Trophoblast cell (in vitro differentiated cells and primary cell): ENCODE data around the gene LAG3.
A peak's percentile ranks its signal among the peaks of the same experiment; 100 is the strongest.

Source experiments
- DNase-seq, 2 donors: peaks; one replicate each; pipeline ENCODE4 v3.0.0-alpha.2; 2016
- H2AFZ ChIP-seq: 2 replicates; pipeline ENCODE4 v1.6.1; 2013; ENCODE audit warnings: low read length, moderate library complexity, mild to moderate bottlenecking; ENCODE audit not compliant: insufficient read depth, poor library complexity
- H2AK5ac ChIP-seq: 2 replicates; pipeline ENCODE4 v1.6.1; 2013; ENCODE audit warnings: mild to moderate bottlenecking, low read length
- H2BK120ac ChIP-seq: 2 replicates; pipeline ENCODE4 v1.6.1; 2013; ENCODE audit warnings: low read length, mild to moderate bottlenecking, moderate library complexity; ENCODE audit not compliant: insufficient read depth, poor library complexity
- H2BK12ac ChIP-seq: 2 replicates; pipeline ENCODE4 v1.6.1; 2013; ENCODE audit warnings: mild to moderate bottlenecking, low read length, moderate library complexity
- H2BK5ac ChIP-seq: 2 replicates; pipeline ENCODE4 v1.6.1; 2013; ENCODE audit warnings: low read length, low read depth, moderate library complexity, mild to moderate bottlenecking; ENCODE audit not compliant: poor library complexity
- H3K14ac ChIP-seq: 2 replicates; pipeline ENCODE4 v1.6.1; 2013; ENCODE audit warnings: mild to moderate bottlenecking, low read length
- H3K18ac ChIP-seq: 2 replicates; pipeline ENCODE4 v1.6.1; 2013; ENCODE audit warnings: mild to moderate bottlenecking, low read length
- H3K23ac ChIP-seq: 2 replicates; pipeline ENCODE4 v1.6.1; 2013; ENCODE audit warnings: low read length
- H3K27ac ChIP-seq: 2 replicates; pipeline ENCODE4 v1.5.1; 2013; ENCODE audit warnings: low read depth, mild to moderate bottlenecking, inconsistent platforms, low read length, moderate library complexity
- H3K27me3 ChIP-seq: 2 replicates; pipeline ENCODE4 v1.6.1; 2013; ENCODE audit warnings: inconsistent platforms, mild to moderate bottlenecking, low read length, moderate library complexity; ENCODE audit not compliant: insufficient read depth
- H3K36me3 ChIP-seq, 2 experiments: 1 replicate in 1 of 2; 2 replicates in 1 of 2; pipeline ENCODE4 v1.6.1; 2013; ENCODE audit warnings: low read length in 2 of 2, mild to moderate bottlenecking in 2 of 2, moderate library complexity in 1 of 2; ENCODE audit not compliant: insufficient read depth in 2 of 2, control insufficient read depth in 1 of 2
- H3K4ac ChIP-seq: 2 replicates; pipeline ENCODE4 v1.6.1; 2013; ENCODE audit warnings: low read depth, mild to moderate bottlenecking, low read length, moderate library complexity
- H3K4me1 ChIP-seq, 2 experiments: 1 replicate in 1 of 2; 2 replicates in 1 of 2; pipeline ENCODE4 v1.6.1; 2013; ENCODE audit warnings: low read length in 2 of 2, mild to moderate bottlenecking in 2 of 2, moderate library complexity in 1 of 2; ENCODE audit not compliant: insufficient read depth in 2 of 2, control insufficient read depth in 1 of 2
- H3K4me2 ChIP-seq: 2 replicates; pipeline ENCODE4 v1.6.1; 2013; ENCODE audit warnings: inconsistent platforms, mild to moderate bottlenecking, low read length, moderate library complexity
- H3K4me3 ChIP-seq: 2 replicates; pipeline ENCODE4 v1.5.1; 2013; ENCODE audit warnings: mild to moderate bottlenecking, low read depth, low read length, inconsistent platforms
- H3K79me1 ChIP-seq: one replicate; pipeline ENCODE4 v1.6.1; 2013; ENCODE audit warnings: low read length
- H3K79me2 ChIP-seq: 2 replicates; pipeline ENCODE4 v1.6.1; 2013; ENCODE audit warnings: low read length, mild to moderate bottlenecking; ENCODE audit not compliant: control insufficient read depth, insufficient read depth, poor library complexity
- H3K9ac ChIP-seq: 2 replicates; pipeline ENCODE4 v1.6.1; 2013; ENCODE audit warnings: mild to moderate bottlenecking, low read length
- H3K9me3 ChIP-seq: 2 replicates; pipeline ENCODE4 v1.6.1; 2013; ENCODE audit warnings: low read depth, mild to moderate bottlenecking, control low read depth, inconsistent platforms, low read length; ENCODE audit not compliant: insufficient read depth
- H4K12ac ChIP-seq: 2 replicates; pipeline ENCODE4 v1.6.1; 2013; ENCODE audit warnings: low read depth, mild to moderate bottlenecking, low read length, moderate library complexity
- H4K8ac ChIP-seq: 2 replicates; pipeline ENCODE4 v1.6.1; 2013; ENCODE audit warnings: low read depth, mild to moderate bottlenecking, low read length, moderate library complexity
- H4K91ac ChIP-seq: one replicate; pipeline ENCODE4 v1.6.1; 2013; ENCODE audit warnings: low read depth, mild to moderate bottlenecking, low read length, moderate library complexity
- WGBS: extraction: QIAGEN DNeasy Blood & Tissue Kit; methylation state at CpG from one replicate; pipeline ENCODE4 v1.1.7; 2013; ENCODE audit warnings: missing lambda C conversion rate; ENCODE audit not compliant: insufficient read length, insufficient coverage; ENCODE audit errors: extremely low coverage; 5-methylcytosine and 5-hydroxymethylcytosine counted together

The LAG3 gene

DNA sequence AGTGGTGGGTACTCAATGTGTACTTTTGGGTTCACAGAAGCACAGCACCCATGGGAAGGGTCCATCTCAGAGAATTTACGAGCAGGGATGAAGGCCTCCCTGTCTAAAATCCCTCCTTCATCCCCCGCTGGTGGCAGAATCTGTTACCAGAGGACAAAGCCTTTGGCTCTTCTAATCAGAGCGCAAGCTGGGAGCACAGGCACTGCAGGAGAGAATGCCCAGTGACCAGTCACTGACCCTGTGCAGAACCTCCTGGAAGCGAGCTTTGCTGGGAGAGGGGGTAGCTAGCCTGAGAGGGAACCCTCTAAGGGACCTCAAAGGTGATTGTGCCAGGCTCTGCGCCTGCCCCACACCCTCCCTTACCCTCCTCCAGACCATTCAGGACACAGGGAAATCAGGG lies 47.8 kb downstream of the LAG3 start:
- Histone ChIP-seq H2BK5ac (no peak overlapping the region), H2AK5ac (no peak overlapping the region), H3K18ac (no peak overlapping the region), H3K27me3 (no peaks in the 10 kb centered on the region), H3K79me2 (no peaks in the 10 kb centered on the region), H3K9ac (no peak overlapping the region), H3K9me3 (peaks cover 5% of the 10 kb centered on the region), H3K4me1 (peaks cover 12 to 23% of the 10 kb centered on the region in 2 experiments), H3K4me2 (no peak overlapping the region), H2AFZ (no peak overlapping the region), H4K91ac (no peak overlapping the region), H2BK120ac (no peak overlapping the region), H3K27ac (no peak overlapping the region), H3K4me3 (no peak overlapping the region), H3K14ac (no peak overlapping the region), H2BK12ac (no peak overlapping the region), H3K79me1 (peaks cover 5% of the 10 kb centered on the region), H4K12ac (no peak overlapping the region), H3K36me3 (no peaks in the 10 kb centered on the region), H4K8ac (no peak overlapping the region), H3K4ac (no peak overlapping the region), H3K23ac (no peak overlapping the region)
- DNase-seq: no peak
- no CpG with 5 or more reads among the region's 5 CpGs for WGBS

DNA sequence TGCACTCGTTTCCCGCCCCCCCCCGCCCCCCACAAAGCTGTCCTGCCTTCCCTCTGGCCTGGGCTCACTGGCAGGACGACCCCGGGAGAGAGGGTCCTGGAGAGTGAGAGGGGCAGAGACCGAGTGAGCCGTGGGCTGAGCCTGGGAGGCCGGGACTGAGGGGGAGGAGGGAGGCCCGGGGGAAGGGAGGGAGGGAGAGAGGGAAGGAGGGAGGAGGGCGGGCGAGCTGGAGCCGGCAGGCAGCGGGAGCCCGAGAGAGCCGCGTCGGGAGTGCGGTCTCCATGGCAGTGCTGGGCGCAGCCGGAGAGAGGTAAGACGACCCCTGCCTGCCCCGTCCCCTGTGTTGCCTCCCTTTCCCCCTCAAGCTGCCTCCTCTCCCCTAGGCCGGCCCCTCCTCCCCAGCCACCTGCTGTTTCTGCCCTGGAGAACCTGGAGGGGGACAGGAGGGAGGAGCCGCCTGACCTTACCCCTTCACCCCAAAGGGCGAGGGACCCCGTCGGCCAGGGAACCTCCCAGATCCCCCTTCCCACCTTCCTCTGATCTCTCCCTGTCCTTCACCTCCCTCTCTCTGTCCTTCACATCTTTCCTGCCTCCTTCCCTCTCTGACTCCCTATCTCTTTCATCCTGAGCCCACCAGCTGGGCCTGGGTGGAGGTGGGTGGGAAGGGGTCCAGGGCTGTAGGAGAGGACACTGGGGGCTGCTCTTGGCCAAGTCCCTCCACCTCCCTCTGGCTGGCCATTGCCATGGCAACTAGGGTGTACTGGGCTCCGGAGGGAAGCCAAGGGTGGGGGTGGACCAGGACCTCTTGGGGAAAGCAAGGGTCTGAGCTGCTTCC lies 49.5 kb downstream of the LAG3 start, which contains the start of gene GPR162:
Gene GPR162 (plus strand): TSS at position 231 of the 835 bp plus-strand sequence. CDS start 2,078 bp downstream, outside the sequence.
- peaks cover 12 to 26% of the 10 kb centered on the region in 2 experiments for H3K4me1 ChIP-seq
- peak within 1 kb of the TSS; percentile 21 for H2AFZ ChIP-seq
- no peaks in the 10 kb centered on the region for H3K27me3 ChIP-seq
- peak within 1 kb of the TSS; percentile 0 for H2AK5ac ChIP-seq
- no peak for DNase-seq
- peak within 1 kb of the TSS; percentile 60 for H3K4me2 ChIP-seq
- no peak within 1 kb of the TSS for H2BK5ac ChIP-seq
- no peak within 1 kb of the TSS for H3K4ac ChIP-seq
- no peak within 1 kb of the TSS for H3K14ac ChIP-seq
- H2BK12ac ChIP-seq: no peak within 1 kb of the TSS
- no peak within 1 kb of the TSS for H3K23ac ChIP-seq
- H4K8ac ChIP-seq: peak within 1 kb of the TSS; percentile 48
- no peaks in the 10 kb centered on the region for H3K79me2 ChIP-seq
- H3K9ac ChIP-seq: no peak within 1 kb of the TSS
- H3K27ac ChIP-seq: no peak within 1 kb of the TSS
- no peaks in the 10 kb centered on the region for H3K36me3 ChIP-seq
- peaks cover 5% of the 10 kb centered on the region for H3K79me1 ChIP-seq
- H4K91ac ChIP-seq: no peak within 1 kb of the TSS
- H3K9me3 ChIP-seq: peaks cover 5% of the 10 kb centered on the region
- H3K4me3 ChIP-seq: peak within 1 kb of the TSS; percentile 19
- no peak within 1 kb of the TSS for H4K12ac ChIP-seq
- no peak within 1 kb of the TSS for H2BK120ac ChIP-seq
- WGBS: no CpG with 5 or more reads among the region's 28 CpGs
- peak within 1 kb of the TSS; percentile 35 for H3K18ac ChIP-seq

DNA sequence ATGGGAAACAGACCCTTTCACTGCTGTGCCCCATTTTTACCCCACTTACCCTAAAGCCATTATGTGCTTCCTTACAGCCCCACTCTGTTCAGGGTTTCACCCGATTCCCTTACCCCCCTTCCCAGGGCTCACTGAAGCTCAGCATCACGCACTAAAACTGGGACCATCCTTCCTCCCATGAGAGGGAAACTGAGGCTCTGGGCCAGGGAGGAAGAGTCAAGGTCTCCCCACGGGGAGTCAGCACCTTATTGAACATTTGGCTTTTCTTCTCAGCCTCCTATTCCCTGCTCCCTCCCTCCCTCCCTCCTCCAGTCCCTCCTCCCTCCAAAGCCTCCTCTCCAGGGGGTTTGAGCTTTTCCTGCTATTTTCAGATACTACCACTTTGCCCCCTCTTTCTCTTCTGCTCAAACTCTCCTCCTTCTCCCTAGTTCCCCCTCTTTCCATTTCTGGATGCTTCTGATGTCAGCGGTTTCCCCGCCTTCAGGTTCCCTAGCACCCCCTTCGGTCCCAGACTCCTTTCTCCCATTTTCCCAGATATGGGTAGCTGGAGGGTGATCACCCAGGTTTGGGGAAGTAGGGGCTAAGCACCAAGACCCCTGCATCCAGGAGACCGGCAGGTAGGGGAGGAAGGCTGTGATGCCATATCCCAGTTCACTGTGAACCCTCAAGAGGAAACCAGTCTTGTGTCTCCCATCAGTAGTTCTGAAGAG lies 50.3 kb downstream of the LAG3 start:
- Histone ChIP-seq H2AK5ac (no peak overlapping the region), H3K4ac (no peak overlapping the region), H3K79me1 (peaks cover 5% of the 10 kb centered on the region), H4K91ac (no peak overlapping the region), H2AFZ (no peak overlapping the region), H2BK12ac (no peak overlapping the region), H3K4me3 (no peak overlapping the region), H3K18ac (no peak overlapping the region), H3K4me1 (peaks cover 12 to 30% of the 10 kb centered on the region in 2 experiments), H2BK5ac (no peak overlapping the region), H4K8ac (no peak overlapping the region), H3K27me3 (no peaks in the 10 kb centered on the region), H3K79me2 (no peaks in the 10 kb centered on the region), H2BK120ac (no peak overlapping the region), H3K27ac (no peak overlapping the region), H3K36me3 (no peaks in the 10 kb centered on the region), H3K14ac (no peak overlapping the region), H3K4me2 (no peak overlapping the region), H3K9me3 (peaks cover 4% of the 10 kb centered on the region), H4K12ac (no peak overlapping the region), H3K9ac (no peak overlapping the region), H3K23ac (no peak overlapping the region)
- no CpG with 5 or more reads among the region's 7 CpGs for WGBS
- DNase-seq: no peak

DNA sequence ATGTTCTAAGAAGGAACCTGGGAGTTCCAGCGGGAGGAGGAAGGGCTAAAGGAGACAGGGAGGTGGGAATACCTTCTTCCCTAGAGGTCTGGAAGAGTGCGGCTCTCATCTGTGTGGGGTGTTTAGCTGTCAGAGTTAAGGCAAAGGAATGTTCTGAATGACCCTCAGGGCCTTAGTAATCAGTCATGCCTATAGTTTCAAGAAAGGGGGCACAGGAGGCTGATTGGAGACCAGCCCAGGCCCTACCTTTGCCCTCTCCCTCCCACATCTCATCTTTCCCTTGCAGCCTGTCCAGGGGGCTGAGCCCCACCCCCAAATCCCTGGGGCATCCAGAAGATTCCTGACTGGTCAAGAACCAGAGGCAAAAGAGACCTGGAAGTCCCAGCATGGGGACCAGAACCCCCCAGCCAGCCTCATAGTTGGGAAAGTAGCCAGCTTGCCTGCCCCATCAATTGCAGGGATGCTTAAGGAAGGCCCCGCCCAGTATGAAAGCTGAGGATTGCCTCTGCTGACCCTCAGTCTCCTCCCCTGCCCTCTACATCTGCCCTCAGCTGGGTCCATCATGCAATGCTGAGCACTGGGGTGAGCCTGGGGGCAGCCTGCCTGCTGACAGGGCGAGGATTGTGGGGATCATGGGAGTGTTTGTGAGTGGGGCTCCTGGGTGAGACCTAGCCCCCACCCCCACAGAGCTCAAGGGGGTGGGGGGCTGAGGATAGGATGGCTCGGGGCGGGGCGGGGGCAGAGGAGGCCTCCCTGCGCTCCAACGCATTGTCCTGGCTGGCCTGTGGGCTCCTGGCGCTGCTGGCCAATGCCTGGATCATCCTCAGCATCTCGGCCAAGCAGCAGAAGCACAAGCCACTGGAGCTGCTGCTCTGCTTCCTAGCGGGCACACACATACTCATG lies 51.1 kb downstream of the LAG3 start:
- Histone ChIP-seq H3K4me2 (no peak overlapping the region), H3K36me3 (no peaks in the 10 kb centered on the region), H3K9ac (no peak overlapping the region), H2AFZ (no peak overlapping the region), H3K27me3 (no peaks in the 10 kb centered on the region), H2AK5ac (no peak overlapping the region), H4K8ac (no peak overlapping the region), H2BK12ac (no peak overlapping the region), H2BK5ac (no peak overlapping the region), H3K4me1 (peaks cover 12 to 33% of the 10 kb centered on the region in 2 experiments), H3K4me3 (no peak overlapping the region), H2BK120ac (no peak overlapping the region), H4K12ac (no peak overlapping the region), H3K27ac (no peak overlapping the region), H3K14ac (no peak overlapping the region), H4K91ac (no peak overlapping the region), H3K23ac (no peak overlapping the region), H3K4ac (no peak overlapping the region), H3K79me1 (peaks cover 5% of the 10 kb centered on the region), H3K18ac (no peak overlapping the region), H3K79me2 (no peaks in the 10 kb centered on the region), H3K9me3 (no peaks in the 10 kb centered on the region)
- WGBS: no CpG with 5 or more reads among the region's 12 CpGs
- DNase-seq: no peak
